NCI-H774 (cell line): ENCODE measurements around the gene DGCR2.
"Not testable (repeated sequence)": the region's sequence is repeated elsewhere in the genome, so short reads cannot be mapped to it uniquely, and the experiment has no call there.

Experiments used
- DNase-seq: peaks from one replicate; lab custom pipeline; 2025; lab: John Stamatoyannopoulos, UW

Gene DGCR2

GRCh38 chr22:19109198-19110063 lies 12.8 kb downstream of the DGCR2 start:
- no peak for DNase-seq

GRCh38 chr22:19108807-19109197 lies 13.4 kb downstream of the DGCR2 start:
- DNase-seq = no peak

DNA sequence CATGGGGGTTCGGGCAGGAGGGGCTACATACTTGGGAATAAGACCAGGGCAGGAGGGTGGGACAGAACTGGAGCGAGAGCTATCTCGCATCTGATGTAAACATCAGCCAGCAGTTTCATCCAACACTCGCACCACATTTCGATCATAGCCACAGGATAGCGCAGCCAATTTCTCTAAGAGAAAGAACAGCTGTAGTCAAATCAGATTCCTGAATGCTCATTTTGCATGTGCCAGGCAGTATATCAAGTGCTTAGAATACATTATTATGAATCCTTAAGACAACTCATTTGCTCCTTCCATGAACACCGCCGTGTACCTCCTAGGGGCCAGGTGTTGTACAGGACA lies 14.5 kb downstream of the DGCR2 start:
- DNase-seq = no peak

GRCh38 chr22:19106886-19107729 lies 15.1 kb downstream of the DGCR2 start:
- no peak for DNase-seq

DNA sequence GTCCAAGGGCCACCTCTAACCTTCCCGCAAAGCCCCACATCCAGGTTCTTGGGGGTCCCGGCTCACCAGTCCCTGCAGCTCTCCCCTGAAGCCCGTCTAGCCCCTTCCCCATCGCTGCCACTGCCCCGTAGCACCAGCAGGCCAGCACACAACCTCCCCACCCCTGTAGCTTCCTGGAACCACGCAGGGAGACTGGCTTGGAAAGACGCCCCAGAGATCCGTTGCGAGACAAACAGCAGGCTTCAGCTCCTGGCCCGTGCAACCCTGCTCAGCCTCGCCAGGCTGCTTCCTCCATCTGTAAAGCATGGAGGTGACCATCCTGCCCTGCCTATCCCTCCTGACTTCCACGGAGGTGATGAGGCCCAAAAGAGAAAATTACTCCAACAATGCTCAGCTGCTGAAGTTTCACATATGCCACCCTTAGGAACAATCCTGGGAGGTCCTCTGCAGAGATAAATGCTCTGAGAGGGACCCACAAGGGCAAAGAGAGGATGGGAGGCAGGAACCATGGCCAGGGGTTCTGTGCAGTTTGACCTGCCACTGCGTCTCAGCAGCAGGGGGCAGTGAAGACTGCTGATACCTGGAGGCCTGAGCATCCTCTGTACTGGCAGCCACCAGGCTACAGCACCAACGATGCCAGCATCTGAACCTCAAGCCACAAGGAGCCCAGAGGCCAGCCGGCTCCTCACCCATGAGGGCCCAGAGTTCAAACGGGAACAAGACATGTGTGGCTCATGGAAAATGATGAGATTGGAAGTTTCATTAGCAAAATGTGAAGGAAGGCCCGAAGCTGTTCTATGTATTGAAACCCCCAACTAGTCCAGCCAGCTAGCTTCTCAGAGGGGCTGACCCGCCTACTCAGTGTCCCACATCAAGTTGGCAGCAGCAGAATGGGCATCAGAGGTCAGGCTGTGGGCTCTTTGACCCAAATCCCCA lies 16.1 kb downstream of the DGCR2 start:
- DNase-seq = no peak

- DNase-seq = no peak
These were observed 16.8 kb downstream of the DGCR2 start for GRCh38 chr22:19105456-19105855.

GRCh38 chr22:19103880-19104821 lies 18.1 kb downstream of the DGCR2 start:
- DNase-seq = no peak

- DNase-seq = no peak
These were observed 24.1 kb downstream of the DGCR2 start for GRCh38 chr22:19098157-19098556.

DNA sequence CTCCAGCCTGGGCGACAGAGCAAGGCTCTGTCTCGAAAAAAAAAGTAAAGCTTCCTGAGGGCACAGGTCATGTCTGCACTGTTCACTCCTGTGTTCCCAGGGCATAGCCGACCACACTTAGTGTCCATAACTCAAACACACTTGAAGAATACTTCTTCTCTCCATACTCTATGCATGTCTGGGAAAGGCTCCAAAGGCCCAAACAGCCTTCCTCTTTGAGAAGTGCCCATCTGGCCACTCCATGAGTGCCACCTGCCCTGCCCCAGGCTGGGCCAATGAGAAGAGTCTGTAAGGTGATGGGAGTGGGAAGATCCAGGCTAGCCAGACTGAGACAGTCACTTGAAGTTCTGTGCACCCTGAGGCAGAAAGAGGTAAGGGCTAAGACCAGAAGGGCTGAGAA lies 24.7 kb downstream of the DGCR2 start:
- no peak for DNase-seq

GRCh38 chr22:19096555-19096954 lies 25.7 kb downstream of the DGCR2 start:
- no peak for DNase-seq

DNA sequence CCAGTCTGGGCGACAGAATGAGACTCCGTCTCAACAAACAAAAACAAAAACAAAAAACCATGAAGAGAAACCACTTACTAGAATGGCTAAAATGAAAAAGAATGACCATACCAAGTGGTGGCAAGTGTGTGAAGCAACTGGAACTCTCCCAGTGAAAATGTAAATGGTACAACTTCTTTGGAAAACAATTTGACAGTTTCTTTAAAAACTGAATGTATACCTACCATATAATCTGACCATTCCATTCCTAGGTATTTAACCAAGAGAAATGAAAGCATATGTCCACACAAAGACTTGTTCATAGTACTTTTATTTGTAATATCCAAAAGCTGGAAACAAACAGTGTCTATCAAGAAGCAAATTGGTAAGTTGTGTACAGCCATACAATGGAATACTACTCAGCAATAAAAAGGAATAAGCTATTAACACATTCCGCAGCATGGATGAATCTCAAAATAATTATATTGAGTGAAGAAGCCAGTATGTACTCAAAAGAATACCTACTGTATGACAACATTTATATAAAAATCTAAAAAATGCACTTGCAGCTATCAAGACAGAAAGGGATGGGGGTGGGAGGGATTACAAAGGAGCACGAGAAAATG lies 27.7 kb downstream of the DGCR2 start:
- no peak for DNase-seq

DNA sequence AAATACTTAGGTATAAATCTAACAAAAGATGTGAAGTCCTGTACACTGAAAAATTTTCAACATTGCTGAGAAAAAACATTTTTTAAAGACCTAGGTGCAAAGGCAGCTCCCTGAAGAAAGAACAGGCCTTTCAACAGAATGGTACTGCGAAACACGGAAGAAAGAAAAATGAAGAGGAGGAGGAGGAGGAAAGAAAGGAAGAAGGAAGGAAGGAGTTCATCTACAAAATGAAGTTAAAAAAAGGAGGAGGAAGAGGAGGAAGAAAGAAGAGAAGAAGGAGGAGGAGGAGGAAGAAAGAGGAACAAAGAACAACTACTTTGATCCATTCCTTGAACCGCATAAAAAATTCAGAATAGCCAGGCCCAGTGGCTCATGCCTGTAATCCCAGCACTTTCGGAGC lies 29.5 kb downstream of the DGCR2 start:
- DNase-seq = no peak

DNA sequence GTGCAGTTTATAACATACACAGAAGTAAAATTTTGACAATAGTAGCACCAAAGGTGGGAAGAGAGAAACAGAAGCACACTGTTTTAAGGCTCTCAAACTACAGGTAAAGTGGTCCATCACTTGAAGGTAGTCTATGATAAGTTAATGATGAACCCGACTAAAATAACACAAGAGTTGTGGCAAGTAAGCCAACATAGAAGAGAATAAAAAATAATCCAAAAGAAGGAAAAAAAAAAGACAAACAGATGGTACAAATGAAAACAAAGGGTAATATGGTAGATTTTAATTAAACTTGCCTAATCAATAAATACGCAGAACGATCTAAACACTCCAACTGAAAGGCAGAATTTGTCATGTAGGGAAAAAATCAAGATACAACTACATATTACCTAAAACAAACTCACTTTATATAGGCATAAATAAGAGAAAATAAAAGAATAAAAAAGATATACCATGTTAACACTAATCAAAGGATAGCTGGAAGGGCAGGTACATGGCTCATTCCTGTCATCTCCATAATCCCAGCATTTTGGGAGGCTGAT lies 31.6 kb downstream of the DGCR2 start:
- DNase-seq = no peak

DNA sequence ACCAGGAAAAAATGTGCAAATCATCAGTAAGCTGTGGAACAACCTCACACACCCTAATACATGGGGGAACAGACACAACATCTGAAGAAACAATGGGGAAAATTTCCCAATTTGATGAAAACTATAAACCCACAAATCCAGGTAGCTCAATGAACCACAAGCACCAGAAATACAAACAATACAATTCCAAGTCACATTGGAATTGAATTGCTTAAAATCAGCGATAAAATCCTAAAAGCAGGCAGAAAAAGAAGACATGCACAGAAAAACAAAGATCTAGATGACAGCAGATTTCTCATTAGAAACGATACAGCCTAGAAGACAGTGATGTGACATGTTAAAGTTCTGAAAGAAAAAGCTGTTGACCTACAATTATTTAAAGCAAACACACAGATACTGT lies 32.0 kb downstream of the DGCR2 start:
- no peak for DNase-seq

DNA sequence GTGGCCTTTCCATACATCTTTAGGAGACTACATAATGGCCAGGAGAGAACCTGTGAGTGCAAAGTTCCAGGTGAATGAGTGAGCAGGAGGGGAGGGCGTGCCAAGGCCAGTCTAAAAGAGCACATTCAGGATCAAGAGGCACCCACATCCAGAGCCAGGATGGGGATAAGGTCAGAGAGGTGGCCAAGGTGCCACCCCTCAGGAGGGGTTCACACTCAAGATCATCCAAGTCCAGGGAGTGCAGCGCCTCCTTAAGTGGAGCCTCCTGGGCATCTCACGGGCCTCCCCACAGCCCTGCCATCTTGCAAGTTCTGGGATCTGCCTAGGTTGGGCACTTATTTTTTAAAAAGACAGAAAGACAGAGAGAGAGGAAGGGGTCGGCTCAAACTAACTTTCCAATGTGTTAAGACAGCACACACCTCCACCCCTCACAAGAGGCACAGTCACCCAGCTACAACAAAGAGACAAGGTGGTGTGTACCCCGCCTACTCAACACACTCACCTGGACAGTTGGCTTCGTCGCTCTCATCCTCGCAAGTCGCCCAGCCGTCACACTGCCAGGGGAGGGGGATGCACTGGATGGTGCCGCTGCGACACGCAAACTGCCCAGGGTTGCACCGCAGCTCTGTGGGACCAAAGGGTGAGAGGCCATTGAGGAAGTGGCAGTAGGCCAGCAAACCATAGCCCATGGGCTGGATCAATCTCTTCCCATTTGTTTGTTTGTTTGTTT lies 33.2 kb downstream of the DGCR2 start:
- no peak for DNase-seq

DNA sequence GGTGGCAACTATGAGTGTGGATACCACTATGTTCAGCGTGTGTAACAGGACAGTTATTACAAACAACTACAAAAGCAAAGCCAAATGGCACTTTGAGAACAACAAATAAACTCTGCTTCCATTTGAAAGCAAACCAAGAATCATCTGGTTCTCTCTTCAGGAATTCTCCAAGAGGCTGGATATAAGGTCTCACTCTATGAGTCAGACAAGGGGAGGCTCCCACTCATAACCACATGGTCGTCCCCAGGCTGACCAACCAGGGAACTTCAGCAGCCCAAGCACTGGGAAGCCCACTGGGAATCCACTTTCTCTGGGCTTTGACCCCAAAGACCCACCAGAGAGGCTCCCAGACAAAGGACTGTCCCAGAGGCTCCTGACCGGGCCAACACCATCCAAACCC lies 35.3 kb downstream of the DGCR2 start:
- no peak for DNase-seq

- DNase-seq = no peak
These were observed 35.8 kb downstream of the DGCR2 start for GRCh38 chr22:19086417-19086816.

DNA sequence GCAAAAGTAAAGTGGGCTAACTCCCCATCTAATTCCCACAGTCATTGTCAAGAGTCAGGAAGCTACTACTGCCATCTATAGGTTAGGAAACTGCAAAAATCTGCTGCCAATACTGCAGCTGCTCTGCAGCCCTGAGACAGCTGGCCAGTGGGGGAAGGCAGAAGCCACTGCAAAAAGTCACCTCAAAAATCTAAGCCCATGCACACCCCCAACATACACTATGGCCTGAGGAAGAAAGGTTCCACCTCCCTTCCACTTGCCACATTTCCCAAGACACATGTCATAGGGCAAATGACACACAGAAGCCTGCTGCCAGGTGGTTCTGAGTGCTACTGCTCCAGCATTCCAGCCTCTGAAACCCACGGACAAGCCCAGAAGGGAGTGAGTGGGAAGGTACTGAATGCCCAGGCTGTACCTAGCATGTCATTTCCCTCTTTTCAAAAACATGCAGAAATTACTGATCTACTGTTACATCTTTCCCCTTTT lies 36.9 kb downstream of the DGCR2 start:
- DNase-seq = peak; percentile 0

DNA sequence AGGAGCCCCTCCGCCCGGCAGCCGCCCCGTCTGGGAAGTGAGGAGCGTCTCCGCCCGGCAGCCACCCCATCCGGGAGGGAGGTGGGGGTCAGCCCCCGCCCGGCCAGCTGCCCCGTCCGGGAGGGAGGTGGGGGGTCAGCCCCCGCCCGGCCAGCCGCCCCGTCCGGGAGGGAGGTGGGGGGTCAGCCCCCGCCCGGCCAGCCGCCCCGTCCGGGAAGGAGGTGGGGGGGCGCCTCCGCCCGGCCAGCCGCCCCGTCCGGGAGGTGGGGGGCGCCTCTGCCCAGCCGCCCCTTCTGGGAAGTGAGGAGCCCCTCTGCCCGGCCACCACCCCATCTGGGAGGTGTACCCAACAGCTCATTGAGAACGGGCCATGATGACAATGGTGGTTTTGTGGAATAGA lies 37.6 kb downstream of the DGCR2 start:
- DNase-seq = not testable (repeated sequence)
